GM21825 (cell line): ENCODE measurements around the gene DAP3.
"Not testable (repeated sequence)": the region's sequence is repeated elsewhere in the genome, so short reads cannot be mapped to it uniquely, and the experiment has no call there.

Experiments
- ATAC-seq: cut with Tn5 transposase; IDR thresholded peaks from one replicate; pipeline ENCODE4 v1.9.1; 2021; ENCODE audit warnings: mild to moderate bottlenecking, moderate library complexity; ENCODE audit not compliant: unreplicated experiment

The DAP3 gene

DNA sequence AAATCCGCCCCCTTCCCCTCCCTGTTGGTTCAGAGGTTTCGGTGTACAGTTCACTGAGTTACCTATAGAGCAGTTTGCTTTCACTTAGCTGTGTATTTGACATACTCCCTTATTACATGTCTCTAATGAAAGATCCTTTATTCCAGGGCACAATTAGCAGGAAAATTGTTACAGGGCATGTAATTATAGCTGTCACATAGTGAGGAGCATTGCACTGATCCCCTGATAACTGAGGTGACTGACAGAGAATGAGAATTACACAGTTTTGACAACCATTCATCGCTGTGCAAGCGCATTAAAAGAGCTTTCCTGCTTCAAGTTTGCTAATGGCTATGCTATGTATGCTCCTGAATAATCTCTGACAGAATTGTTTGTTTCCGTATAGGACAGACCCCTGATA, 26.9 kb downstream of the DAP3 start:
- ATAC-seq, result no peak

GRCh38 chr1:155717041-155717440, 28.1 kb downstream of the DAP3 start:
- peak; percentile 73 for ATAC-seq

DNA sequence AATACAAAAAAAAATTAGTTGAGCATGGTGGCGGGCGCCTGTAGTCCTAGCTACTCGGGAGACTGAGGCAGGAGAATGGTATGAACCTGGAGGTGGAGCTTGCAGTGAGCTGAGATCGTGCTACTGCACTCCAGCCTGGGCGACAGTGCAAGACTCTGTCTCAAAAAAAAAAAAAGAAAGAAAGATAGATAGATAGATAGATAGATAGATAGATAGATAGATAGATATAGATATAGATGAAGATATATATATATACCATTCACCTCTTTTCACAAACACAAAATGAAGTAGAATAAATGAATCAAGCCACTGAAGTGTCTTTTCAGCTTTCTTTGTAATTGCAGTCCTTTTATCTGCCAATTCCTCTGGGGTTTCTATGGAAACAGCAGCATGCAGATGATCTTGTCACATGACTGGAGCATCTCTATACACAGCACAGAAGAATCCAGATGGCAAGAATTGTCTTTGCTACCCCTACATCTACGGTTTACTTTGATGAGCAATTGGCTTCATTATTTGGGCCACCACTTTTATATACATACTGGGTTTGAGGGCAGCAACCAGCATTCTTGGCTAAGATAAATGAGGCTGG, 29.7 kb downstream of the DAP3 start:
- ATAC-seq, result not testable (repeated sequence)

- no peak for ATAC-seq
Observed at GRCh38 chr1:155719703-155720102, 30.8 kb downstream of the DAP3 start.

DNA sequence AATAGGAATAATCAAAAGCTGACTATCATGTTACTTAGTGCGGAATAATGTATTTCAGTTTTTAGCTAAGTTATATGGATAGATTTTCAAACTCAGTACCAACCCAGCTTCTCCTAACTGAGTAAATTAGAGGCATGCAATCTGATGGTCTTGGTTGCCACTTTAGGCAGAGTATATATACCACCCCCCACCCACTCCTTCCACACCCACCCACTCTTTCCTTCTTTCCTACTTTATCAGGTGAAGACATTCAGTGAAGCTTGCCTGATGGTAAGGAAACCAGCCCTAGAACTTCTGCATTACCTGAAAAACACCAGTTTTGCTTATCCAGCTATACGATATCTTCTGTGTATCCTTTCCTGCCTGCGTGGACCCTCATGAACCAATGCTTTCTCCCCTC, 36.3 kb downstream of the DAP3 start:
- ATAC-seq, result no peak

DNA sequence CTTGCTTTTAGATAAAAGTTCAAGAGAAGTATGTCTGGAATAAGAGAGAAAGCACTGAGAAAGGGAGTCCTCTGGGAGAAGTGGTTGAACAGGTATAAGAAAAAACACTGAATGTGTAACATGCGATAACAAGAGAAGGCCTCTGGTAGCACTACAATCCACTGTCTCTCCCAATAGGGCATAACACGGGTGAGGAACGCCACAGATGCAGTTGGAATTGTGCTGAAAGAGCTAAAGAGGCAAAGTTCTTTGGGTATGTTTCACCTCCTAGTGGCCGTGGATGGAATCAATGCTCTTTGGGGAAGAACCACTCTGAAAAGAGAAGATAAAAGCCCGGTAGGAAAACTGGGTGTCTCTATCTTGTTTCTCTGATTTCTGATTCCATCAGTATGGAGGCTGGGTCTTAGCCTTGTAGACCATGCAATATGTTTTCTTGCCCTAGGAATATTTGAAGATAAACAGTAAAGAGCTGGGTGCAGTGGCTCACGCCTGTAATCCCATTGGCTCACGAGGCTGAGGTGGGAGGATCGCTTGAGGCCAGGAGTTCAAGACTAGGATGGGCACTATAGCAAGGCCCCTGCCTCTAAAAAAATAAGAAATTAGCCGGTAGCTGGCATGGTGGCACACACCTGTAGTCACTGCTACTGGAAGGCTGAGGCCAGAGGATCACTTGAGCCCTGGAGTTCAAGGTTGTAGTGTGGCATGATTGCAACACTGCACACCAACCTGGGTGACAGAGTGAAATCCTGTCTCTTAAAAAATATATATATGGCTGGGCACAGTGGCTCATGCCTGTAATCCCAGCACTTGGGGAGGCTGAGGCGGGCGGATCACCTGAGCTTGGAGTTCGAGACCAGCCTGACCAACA, 40.4 kb downstream of the DAP3 start:
- ATAC-seq, result no peak

- no peak for ATAC-seq
Observed at GRCh38 chr1:155740995-155741394, 52.1 kb downstream of the DAP3 start.

DNA sequence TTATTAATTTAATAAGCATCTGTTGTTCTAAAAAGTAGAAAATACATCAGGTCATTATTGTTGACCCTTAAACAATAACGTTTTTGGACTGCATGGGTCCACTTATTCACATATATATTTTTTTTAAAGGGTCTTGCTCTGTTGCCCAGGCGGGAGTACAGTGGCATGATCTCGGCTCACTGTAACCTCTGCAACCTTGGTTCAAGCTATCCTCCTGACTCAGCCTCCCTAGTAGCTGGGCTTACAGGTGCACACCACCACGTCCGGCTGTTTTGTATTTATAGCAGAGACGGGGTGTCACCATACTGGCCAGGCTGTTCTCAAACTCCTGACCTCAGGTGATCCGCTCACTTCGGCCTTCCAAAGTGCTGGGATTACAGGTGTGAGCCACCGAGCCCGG, 53.0 kb downstream of the DAP3 start:
- ATAC-seq, result no peak

DNA sequence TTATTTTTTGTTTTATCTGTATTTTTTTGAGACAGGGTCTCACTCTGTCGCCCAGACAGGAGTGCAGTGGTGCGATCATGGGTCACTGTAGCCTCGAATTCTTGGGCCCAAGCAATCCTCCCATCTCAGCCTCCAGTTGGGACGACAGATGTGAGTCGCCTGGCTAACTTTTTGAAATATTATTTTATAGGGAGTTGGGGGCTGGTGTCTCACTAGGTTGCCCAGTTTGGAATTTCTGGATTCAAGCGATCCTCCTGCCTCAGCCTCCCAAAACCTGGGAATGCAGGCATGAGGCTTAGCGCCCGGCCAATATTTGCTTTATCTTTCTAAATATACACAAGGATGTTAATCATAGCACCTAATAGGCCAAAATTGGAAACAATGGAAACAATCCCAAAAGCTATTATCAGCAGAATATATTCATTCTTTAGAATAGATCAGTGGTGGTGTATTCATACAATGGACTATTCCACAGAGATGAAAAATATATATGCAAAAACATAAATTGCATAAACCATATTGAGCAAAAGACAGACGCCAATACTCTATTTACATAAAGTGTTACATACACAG, 55.9 kb downstream of the DAP3 start:
- no peak for ATAC-seq

DNA sequence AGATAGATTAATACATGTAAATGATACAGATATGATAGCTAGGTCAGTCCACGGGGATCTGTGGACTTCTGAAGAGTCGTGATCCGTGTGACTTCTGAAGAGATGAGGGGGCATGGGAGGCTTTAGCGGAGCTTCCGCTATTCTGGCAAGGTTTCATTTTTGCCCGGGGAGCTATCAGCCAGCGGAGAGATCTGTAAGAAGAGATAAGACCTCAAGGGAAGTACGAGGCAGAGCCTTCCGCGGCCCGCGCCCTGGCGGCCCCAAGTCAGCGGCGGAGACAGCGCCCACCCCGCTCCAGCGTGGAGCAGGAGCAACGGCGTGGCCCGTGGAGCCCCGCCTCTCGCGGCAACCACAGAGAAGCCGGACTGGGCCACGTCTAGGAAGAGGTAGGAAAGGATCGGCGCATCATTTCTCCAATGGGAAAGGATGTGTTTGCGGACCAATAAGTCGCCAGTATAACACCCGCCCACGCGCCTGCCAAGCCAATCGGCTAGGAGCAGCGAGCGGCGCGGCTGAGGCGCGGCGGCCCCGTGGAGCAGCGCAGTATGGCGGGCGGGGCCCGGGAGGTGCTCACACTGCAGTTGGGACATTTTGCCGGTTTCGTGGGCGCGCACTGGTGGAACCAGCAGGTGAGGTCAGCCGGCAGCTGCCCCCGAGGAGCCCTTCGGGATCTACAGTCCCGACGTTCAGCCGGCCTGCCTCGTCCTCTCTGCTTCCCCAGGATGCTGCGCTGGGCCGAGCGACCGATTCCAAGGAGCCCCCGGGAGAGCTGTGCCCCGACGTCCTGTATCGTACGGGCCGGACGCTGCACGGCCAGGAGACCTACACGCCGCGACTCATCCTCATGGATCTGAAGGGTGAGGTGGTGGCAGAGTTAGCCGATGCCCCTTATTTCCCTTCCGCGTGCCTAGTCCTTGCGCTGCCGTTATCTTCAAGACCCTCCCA, 56.7 kb downstream of the DAP3 start:
- ATAC-seq, result peak; percentile 91

DNA sequence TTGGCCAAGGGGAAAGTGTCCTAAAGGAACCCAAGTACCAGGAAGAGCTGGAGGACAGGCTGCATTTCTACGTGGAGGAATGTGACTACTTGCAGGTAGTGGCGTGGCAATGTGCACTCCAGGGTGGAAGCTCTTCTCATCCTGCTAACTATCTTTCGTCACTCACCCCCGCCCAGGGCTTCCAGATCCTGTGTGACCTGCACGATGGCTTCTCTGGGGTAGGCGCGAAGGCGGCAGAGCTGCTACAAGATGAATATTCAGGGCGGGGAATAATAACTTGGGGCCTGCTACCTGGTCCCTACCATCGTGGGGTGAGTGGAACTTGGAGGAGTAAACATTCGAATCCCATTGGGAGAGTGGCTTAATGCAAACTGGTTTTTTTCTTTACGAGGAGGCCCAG, 58.7 kb downstream of the DAP3 start:
- not testable (repeated sequence) for ATAC-seq

- not testable (repeated sequence) for ATAC-seq
Observed at GRCh38 chr1:155748141-155748540, 59.2 kb downstream of the DAP3 start.

DNA sequence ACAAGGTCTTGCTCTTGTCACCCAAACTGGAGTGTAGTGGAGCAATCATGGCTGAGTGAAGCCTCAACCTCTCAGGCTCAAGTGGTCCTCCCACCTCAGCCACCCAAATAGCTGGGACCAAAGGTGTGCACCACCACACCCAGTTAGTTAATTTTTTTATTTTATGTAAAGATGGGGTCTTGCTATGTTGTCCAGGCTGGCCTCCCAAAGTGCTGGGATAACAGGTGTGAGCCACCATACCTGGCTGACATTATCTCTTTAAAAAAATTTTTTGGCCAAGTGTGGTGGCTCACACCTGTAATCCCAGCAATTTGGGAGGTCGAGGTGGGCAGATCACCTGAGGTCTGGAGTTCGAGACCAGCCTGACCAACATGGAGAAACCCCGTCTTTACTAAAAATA, 70.1 kb downstream of the DAP3 start:
- ATAC-seq, result not testable (repeated sequence)

DNA sequence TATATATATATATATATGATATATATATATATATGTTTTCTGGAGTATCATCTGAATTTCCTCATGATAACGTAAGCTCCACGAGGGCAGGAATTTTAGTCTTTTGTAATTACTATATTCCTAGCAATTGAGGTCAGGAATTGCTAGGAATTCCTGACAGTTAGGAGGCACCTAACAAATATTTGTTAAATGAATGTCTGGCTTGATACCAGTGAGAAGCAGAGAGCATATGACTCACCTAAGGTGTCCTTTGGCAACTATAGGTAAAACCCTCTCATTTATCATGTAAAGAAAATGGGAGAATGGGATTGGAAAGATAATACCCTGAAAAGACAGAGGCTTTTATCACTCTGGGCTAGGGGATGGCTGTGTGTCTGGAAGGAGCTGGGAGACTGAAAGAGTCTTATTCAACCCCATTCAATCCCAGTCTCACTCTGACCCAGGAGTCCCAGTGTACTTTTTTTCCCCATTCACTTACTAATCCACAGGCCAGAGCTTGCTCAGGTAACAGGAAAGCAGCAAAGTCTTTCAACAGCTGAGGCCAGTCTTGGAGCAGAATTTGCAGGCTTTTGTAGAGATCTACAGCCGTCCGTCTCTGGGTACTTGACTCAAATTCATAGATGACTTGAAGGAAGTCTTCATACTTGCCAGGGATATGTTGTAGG, 71.2 kb downstream of the DAP3 start:
- ATAC-seq, result no peak

DNA sequence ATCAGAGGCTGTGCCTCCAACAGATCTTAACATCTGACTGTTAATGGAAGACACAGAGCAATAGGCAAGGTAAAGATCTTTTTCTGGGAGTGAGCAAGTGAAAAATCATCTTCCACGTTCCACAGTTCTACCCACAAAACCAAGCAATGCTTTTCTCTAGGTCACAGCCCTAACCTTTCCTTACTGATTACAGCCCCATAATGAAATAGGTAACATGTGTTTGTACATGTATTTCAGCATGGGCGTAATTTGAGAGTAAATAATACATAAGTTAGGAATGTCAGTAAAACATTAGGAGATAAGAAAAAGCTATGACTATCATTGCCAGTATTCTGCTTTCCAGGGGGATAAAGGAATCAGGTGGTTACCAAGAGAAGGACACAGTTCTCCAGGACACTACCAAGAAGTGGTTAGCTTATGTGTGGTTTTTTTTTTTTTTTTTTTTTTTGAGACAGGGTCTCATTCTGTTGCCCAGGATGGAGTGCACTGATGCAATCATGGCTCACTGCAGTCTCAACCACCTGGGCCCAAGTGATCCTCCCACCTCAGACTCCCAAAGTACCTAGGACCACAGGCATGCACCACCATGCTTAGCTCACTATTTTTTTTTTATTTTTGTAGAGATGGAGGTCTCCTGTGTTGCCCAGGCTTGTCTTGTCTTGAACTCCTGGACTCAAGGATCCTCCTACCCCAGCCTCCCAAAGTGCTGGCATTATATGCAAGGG, 72.0 kb downstream of the DAP3 start:
- no peak for ATAC-seq

DNA sequence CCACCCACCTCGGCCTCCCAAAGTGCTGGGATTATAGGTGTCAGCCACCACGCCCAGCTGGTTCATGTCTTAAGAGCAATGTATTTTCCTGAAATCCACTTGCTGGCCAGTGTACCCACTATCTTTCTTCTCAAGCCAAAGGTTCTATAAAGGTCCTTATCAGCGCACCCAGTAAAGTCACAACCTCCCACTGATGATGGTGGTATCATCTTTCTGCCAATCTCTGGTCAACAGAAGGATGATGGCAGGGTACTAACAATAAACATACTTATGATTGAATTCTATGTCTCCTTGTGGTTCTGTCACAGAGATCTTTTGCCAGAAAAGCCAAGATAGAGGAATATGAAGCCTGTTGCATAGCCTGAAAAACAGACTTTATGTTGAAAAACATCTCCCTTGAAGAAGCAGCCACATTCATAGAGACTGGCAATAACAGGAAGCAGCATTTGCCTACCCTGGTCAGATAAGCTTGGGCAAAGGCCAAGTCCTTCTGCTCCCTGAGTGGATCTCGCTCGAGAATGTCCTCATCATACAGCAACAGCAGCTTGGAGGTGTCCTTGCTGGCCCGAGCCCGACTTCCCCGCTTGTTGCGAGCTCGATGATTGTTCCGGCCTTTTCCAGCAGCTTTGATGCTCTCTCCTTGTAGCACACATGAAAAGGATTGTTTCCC, 73.0 kb downstream of the DAP3 start:
- ATAC-seq, result no peak

DNA sequence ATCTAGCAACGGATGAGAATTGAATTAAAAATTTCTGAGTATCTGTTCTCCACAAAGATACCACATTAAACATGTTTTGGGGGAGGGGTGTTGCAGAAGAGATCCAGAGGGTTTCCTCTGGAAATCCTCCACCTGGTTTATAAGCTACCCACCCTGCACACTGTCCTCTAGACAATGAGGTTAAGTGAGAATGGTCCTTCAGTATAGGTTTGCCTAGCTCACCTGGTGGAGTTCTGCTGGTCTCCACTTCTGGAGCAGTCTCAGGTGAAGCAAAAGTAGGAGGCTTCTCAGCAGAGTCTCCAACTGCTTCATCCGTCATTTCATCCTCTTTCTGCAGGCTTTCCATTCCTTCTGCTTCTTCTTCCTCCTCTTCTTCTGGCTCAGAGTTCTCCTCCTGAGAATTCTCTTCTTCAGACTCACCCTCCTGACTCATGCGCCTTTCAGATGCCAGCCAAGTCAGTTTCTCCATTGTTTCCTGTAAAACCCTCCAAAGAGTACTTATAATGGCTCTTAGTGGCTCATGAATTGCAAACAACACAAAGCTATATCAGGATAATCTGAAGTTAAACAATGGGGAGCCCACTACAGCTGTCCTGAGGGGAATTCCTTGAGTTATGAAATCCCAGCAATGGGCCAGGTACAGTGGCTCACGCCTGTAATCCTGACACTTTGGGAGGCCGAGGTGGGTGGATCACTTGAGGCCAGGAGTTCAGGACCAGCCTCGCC, 74.4 kb downstream of the DAP3 start:
- ATAC-seq, result not testable (repeated sequence)

- ATAC-seq, result not testable (repeated sequence)
Observed at GRCh38 chr1:155763989-155764388, 75.1 kb downstream of the DAP3 start.
